ENCODE measurements around the gene P3H2. TPM values are rescaled to one million over a fixed set of nuclear protein-coding genes. Genes with fewer than 3 reads are reported as not detected.

P3H2 gene
- total RNA-seq, 1 experiment from 2014 or later: 0.76 TPM

DNA sequence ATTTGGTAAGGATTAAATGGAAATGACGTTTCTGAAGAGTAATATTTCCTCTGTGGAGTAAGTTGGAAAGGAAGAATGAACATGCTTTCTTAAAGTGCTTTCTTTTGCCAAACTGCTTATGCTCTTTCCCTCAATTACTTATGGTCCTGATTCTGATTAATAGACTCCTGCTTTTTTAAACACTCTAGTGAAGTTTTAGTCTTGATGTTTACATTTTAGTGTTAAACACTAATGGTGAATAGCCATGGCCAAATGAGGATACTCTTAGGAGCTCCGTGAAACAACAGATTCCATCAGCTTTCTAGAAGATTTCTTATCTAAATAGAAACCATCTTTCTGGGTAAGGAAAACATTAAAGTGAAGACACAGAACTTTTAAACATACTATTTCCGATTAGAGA, 117.6 kb downstream of the P3H2 start:
- Histone ChIP-seq H3K36me3 (ENCODE audit: control insufficient read depth in 1 of 2, insufficient read depth in 2 of 2, low read length in 2 of 2) (no peaks in the 10 kb centered on the region), H4K20me1 (ENCODE audit: insufficient read depth) (no peaks in the 10 kb centered on the region), H2AFZ (ENCODE audit: low read depth, low read length, poor library complexity, severe bottlenecking) (peak overlapping the region; percentile 97), H3K9ac (ENCODE audit: low read length) (no peak overlapping the region), H3K4me1 (ENCODE audit: control insufficient read depth in 1 of 2, insufficient read depth in 2 of 2, low read length in 2 of 2) (peaks cover 6 to 15% of the 10 kb centered on the region in 2 experiments; a peak in 3 of 4 replicates), H3K4me2 (ENCODE audit: low read length) (peak overlapping the region; percentile 52), H3K9me3 (ENCODE audit: control insufficient read depth in 1 of 2, insufficient read depth in 1 of 2, low read depth in 1 of 2, low read length in 2 of 2) (no peaks in the 10 kb centered on the region), H3K4me3 (replicated peaks in 1 of 2; ENCODE audit: low read depth in 1 of 2, low read length in 2 of 2) (no peak overlapping the region), H3K27ac (ENCODE audit: low read depth, low read length) (no peak overlapping the region), H3K27me3 (ENCODE audit: insufficient read depth, low read length) (no peaks in the 10 kb centered on the region), H3K79me2 (ENCODE audit: insufficient read depth, low read length) (no peaks in the 10 kb centered on the region), H3K9me2 (ENCODE audit: insufficient read depth) (no peaks in the 10 kb centered on the region)
- DNase-seq (ENCODE audit: low read depth, low spot score) (no peak), ATAC-seq (no peak)
- no TSS peak for BruUV-seq (replicated peaks)
- CTCF ChIA-PET: no interaction called here
- TF ChIP-seq CTCF (IDR thresholded peaks at IDR 0.05 in 2 of 3, conservative IDR thresholded peaks at IDR 0.05 in 1 of 3; ENCODE audit: borderline replicate concordance in 1 of 3, insufficient read depth in 1 of 3, low read depth in 2 of 3, low read length in 2 of 3) (no peak), CBX3 (IDR thresholded peaks at IDR 0.05; ENCODE audit: low read depth) (no peak), ZBTB33 (IDR thresholded peaks at IDR 0.05; ENCODE audit: extremely low read depth, insufficient replicate concordance, low read length) (no peak)
- POLR2A ChIA-PET: no interaction called here
- intact Hi-C loops (cut with micrococcal nuclease): loop anchor here (10.0 kb wide), 1 partner anchor 62 kb away; no protein-coding TSS in a partner anchor
- RAD21 ChIA-PET (ENCODE audit: low non-redundant PET in 1 of 2, low total read pairs in 2 of 2, uncharacterized antibody in 2 of 2, unreplicated experiment in 2 of 2): no interaction called here

- ChIA-PET RAD21 (ENCODE audit: low non-redundant PET in 1 of 2, low total read pairs in 2 of 2, uncharacterized antibody in 2 of 2, unreplicated experiment in 2 of 2) (no interaction called here), POLR2A (no interaction called here), CTCF (no interaction called here)
- Histone ChIP-seq H3K79me2 (ENCODE audit: insufficient read depth, low read length) (no peaks in the 10 kb centered on the region), H2AFZ (ENCODE audit: low read depth, low read length, poor library complexity, severe bottlenecking) (no peak overlapping the region), H3K27ac (ENCODE audit: low read depth, low read length) (no peak overlapping the region), H3K9me2 (ENCODE audit: insufficient read depth) (no peaks in the 10 kb centered on the region), H3K36me3 (ENCODE audit: control insufficient read depth in 1 of 2, insufficient read depth in 2 of 2, low read length in 2 of 2) (no peaks in the 10 kb centered on the region), H4K20me1 (ENCODE audit: insufficient read depth) (no peaks in the 10 kb centered on the region), H3K9ac (ENCODE audit: low read length) (no peak overlapping the region), H3K9me3 (ENCODE audit: control insufficient read depth in 1 of 2, insufficient read depth in 1 of 2, low read depth in 1 of 2, low read length in 2 of 2) (no peaks in the 10 kb centered on the region), H3K4me3 (replicated peaks in 1 of 2; ENCODE audit: low read depth in 1 of 2, low read length in 2 of 2) (no peak overlapping the region), H3K4me2 (ENCODE audit: low read length) (no peak overlapping the region), H3K4me1 (ENCODE audit: control insufficient read depth in 1 of 2, insufficient read depth in 2 of 2, low read length in 2 of 2) (peaks cover 6 to 15% of the 10 kb centered on the region in 2 experiments; a peak in 3 of 4 replicates), H3K27me3 (ENCODE audit: insufficient read depth, low read length) (no peaks in the 10 kb centered on the region)
- DNase-seq (ENCODE audit: low read depth, low spot score) (no peak), ATAC-seq (no peak)
- TF ChIP-seq SRF (IDR thresholded peaks at IDR 0.05; ENCODE audit: low read depth): no peak
- TF ChIP-seq RAD21 (IDR thresholded peaks at IDR 0.05; ENCODE audit: low read depth): no peak
- no peak for TF ChIP-seq TCF7L2 (IDR thresholded peaks at IDR 0.05; ENCODE audit: borderline replicate concordance, extremely low read depth, insufficient read depth, insufficient read length)
- no peak for TF ChIP-seq POLR2A (IDR thresholded peaks at IDR 0.05; ENCODE audit: borderline replicate concordance, extremely low read depth, insufficient read depth, insufficient read length)
- TF ChIP-seq ZBTB33 (IDR thresholded peaks at IDR 0.05; ENCODE audit: extremely low read depth, insufficient replicate concordance, low read length): no peak
- intact Hi-C loops (cut with micrococcal nuclease): loop anchor here (10.0 kb wide), 1 partner anchor 63 kb away; no protein-coding TSS in a partner anchor
- no TSS peak for BruUV-seq (replicated peaks)
These were observed 119.3 kb downstream of the P3H2 start for GRCh38 chr3:190001426-190001825.

All from HCT116 (cell line).